SU-DHL-6 (cell line): ENCODE measurements around the gene ZC3H12D.

Experiments
- EZH2phosphoT487 ChIP-seq: fragments of 200-600 bp; sonication (generic), shearing (Covaris generic); conservative IDR thresholded peaks from 2 replicates; pipeline ENCODE4 v1.6.1; 2018; ENCODE audit warnings: mild to moderate bottlenecking, antibody characterized with exemption, low read length, moderate library complexity, mixed read lengths
- TF ChIP-seq, protein P1 (sequence below): fragments of 200-600 bp; sonication (generic); IDR thresholded peaks from one replicate; pipeline ENCODE4 v1.5.1; 2017; ENCODE audit warnings: antibody characterized with exemption, mild to moderate bottlenecking, low read length, moderate library complexity; ENCODE audit not compliant: insufficient read depth, poor library complexity, severe bottlenecking

DNA sequence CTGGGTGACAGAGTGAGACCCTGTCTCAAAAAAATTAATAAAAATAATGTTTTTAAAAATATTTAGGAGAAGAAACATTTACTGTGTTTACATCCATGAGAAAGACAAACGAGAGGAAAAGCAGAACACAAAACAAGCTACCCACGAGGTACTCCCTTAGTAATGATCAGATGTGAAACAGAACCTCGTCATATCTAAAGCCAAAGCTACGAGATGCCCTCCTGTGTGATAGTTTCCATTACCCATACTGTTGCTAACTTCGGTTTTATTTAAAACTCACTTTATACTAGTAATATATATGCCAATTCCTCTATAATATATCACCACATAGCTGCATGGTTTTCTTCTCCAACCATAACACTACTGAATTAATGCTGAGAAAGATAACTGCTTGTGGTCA is 63.7 kb downstream of the ZC3H12D start:
- TF ChIP-seq, protein P1, sequence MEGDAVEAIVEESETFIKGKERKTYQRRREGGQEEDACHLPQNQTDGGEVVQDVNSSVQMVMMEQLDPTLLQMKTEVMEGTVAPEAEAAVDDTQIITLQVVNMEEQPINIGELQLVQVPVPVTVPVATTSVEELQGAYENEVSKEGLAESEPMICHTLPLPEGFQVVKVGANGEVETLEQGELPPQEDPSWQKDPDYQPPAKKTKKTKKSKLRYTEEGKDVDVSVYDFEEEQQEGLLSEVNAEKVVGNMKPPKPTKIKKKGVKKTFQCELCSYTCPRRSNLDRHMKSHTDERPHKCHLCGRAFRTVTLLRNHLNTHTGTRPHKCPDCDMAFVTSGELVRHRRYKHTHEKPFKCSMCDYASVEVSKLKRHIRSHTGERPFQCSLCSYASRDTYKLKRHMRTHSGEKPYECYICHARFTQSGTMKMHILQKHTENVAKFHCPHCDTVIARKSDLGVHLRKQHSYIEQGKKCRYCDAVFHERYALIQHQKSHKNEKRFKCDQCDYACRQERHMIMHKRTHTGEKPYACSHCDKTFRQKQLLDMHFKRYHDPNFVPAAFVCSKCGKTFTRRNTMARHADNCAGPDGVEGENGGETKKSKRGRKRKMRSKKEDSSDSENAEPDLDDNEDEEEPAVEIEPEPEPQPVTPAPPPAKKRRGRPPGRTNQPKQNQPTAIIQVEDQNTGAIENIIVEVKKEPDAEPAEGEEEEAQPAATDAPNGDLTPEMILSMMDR: no peak
- TF ChIP-seq EZH2phosphoT487: no peak
